ENCODE measurements around the gene SLC25A22. TPM values are rescaled to one million over a fixed set of nuclear protein-coding genes. Genes with fewer than 3 reads are reported as not detected.

The SLC25A22 gene
- total and polyA plus RNA-seq, 10 of the 15 experiments (the other 5 are each of a cell fraction or from before 2014, with no cell fraction given): 0.27 to 27.0 (median 8.2) TPM

DNA sequence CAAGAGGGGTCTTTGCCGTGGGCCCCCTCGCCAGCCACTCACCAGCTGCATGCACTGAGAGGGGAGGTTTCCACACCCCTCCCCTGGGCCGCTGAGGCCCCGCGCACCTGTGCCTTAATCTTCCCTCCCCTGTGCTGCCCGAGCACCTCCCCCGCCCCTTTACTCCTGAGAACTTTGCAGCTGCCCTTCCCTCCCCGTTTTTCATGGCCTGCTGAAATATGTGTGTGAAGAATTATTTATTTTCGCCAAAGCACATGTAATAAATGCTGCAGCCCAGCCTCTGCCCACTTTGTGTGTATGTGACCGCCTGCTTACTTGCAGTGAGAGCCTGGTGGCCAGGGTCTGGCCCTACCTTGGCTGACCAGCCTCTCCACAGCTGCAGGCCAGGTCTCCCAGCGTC lies 26.9 kb upstream of the SLC25A22 start (continued):
- TF ChIP-seq CBFB (IDR thresholded peaks at IDR 0.05; ENCODE audit: low read depth): no peak
- no peak for TF ChIP-seq POLR2AphosphoS2 (IDR thresholded peaks at IDR 0.05; ENCODE audit: low read depth, low read length)
- TF ChIP-seq ASH2L (IDR thresholded peaks at IDR 0.05; ENCODE audit: borderline replicate concordance, low read depth): no peak
- no peak for TF ChIP-seq CREB1 (IDR thresholded peaks at IDR 0.05; ENCODE audit: low read depth)
- no peak for TF ChIP-seq IKZF1 (conservative IDR thresholded peaks at IDR 0.05)

DNA sequence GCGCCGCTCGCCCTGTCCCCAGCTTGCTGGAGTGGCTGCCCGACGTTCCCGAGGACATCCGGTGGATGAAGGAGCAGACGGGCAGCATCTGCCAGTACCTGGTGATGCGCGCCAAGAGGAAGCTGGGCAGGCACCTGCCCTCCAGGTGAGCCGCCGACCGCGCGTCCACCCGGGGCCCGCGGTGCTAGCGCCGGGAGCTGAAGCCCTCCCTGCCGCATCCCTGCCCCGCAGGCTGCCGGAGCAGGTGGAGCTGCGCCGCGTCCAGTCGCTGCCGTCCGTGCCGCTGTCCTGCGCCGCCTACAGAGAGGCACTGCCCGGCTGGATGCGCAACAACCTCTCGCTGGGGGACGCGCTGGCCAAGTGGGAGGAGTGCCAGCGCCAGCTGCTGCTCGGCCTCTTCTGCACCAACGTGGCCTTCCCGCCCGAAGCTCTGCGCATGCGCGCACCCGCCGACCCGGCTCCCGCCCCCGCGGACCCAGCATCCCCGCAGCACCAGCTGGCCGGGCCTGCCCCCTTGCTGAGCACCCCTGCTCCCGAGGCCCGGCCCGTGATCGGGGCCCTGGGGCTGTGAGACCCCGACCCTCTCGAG lies 26.3 kb upstream of the SLC25A22 start:
- Histone ChIP-seq H3K4me1 (ENCODE audit: control insufficient read depth, insufficient read depth, low read length) (peaks cover 20% of the 10 kb centered on the region), H3K27ac (ENCODE audit: control insufficient read depth, insufficient read depth) (no peak overlapping the region), H3K36me3 (ENCODE audit: control insufficient read depth in 2 of 2, insufficient read depth in 2 of 2, low read length in 1 of 2) (no peaks in the 10 kb centered on the region; a peak in 2 of 4 replicates), H4K20me1 (ENCODE audit: control insufficient read depth, insufficient read depth) (no peaks in the 10 kb centered on the region; the same call in 1 of the 2 replicates), H3K27me3 (replicated peaks in 1 of 2; ENCODE audit: control insufficient read depth in 2 of 2, insufficient read depth in 2 of 2, low read length in 1 of 2) (no peaks in the 10 kb centered on the region), H3K4me3 (no peak overlapping the region), H3K79me2 (ENCODE audit: control insufficient read depth, insufficient read depth, low read length) (peaks cover 5% of the 10 kb centered on the region), H3K9me3 (replicated peaks; ENCODE audit: control insufficient read depth, insufficient read depth, low read length) (no peaks in the 10 kb centered on the region), H2AFZ (ENCODE audit: control insufficient read depth, low read depth, low read length) (no peak overlapping the region), H3K9ac (ENCODE audit: control insufficient read depth, insufficient read depth, low read length) (no peak overlapping the region), H3K4me2 (ENCODE audit: control insufficient read depth, insufficient read depth) (no peak overlapping the region)
- ChIA-PET POLR2A (interaction anchor here (1.4 kb wide), 1 partner anchor 10 kb away, joined by 4 read pairs; no protein-coding TSS in a partner anchor), SMC1A (ENCODE audit: uncharacterized antibody, unreplicated experiment) (no interaction called here), RAD21 (ENCODE audit: unreplicated experiment) (no interaction called here), CTCF (no interaction called here)
- in situ Hi-C loops (cut with MboI): loop anchor here (25.0 kb wide), 1 partner anchor 1563 kb away; the partner anchor contains the start of gene CD81
- 0 out of 2 replicates have a peak, but pooled peaks have one; percentile 34 for TF ChIP-seq POLR2A (IDR thresholded peaks at IDR 0.05; ENCODE audit: low read depth, low read length)
- TF ChIP-seq SMAD1 (IDR thresholded peaks at IDR 0.05; ENCODE audit: low read depth, partially characterized antibody): no peak
- 97% methylated on average over 33 of the region's 59 CpGs for WGBS (ENCODE audit: insufficient coverage, insufficient replicate concordance, low lambda C conversion rate, missing lambda C conversion rate)
- BruUV-seq (replicated peaks): no TSS peak
- DNase-seq (ENCODE audit: low read depth, low spot score) (no peak), ATAC-seq (no peak), FAIRE-seq (no peak)
- intact Hi-C loops (cut with micrococcal nuclease; ENCODE audit: unreplicated experiment): no loop called here
